H1 (cell line): ENCODE measurements around the gene POLR2F.

Source experiments
- EZH2 ChIP-seq: fragments of 200-600 bp; sonication (generic); IDR thresholded peaks from 2 replicates; pipeline ENCODE4 v1.7.1; 2012; ENCODE audit warnings: low read depth, mild to moderate bottlenecking, moderate library complexity, low read length, inconsistent platforms; ENCODE audit not compliant: severe bottlenecking
- TEAD4 ChIP-seq: IDR thresholded peaks from 2 replicates; pipeline ENCODE4 v1.6.1; 2012; ENCODE audit warnings: low read depth, low read length, inconsistent platforms, mixed read lengths
- TF ChIP-seq, protein P1 (sequence below), 3 experiments: IDR thresholded peaks; 1 replicate in 2 of 3; 2 replicates in 1 of 3; pipeline versions ENCODE4 v1.5.1 to v1.6.1; 2011; ENCODE audit warnings: low read length in 3 of 3, mild to moderate bottlenecking in 3 of 3, inconsistent platforms in 2 of 3, low read depth in 1 of 3, moderate library complexity in 1 of 3; ENCODE audit not compliant: insufficient read depth in 1 of 3; ENCODE audit errors: control extremely low read depth in 1 of 3

DNA sequence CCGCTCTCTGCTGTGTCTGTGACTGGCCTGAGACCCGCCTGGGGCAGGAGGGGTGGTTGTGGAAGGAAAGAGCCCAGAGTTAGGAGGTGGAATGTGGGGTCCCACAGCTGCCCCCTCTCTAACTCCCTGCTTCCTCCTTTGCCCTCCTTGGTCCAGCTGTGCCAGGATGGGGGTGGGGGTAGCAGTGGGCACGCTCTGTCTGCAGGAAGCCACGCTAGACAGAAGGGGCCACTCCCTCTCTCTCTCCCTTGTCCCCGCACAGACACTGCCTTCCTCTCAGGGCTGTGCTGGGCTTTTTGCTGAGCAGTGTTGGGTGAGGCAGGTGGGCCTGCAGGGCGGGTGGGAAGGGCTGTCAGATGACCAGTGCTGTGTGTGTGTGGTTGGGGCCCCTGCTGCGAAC, 32.9 kb downstream of the POLR2F start:
- TF ChIP-seq TEAD4 = no peak
- TF ChIP-seq, protein P1, sequence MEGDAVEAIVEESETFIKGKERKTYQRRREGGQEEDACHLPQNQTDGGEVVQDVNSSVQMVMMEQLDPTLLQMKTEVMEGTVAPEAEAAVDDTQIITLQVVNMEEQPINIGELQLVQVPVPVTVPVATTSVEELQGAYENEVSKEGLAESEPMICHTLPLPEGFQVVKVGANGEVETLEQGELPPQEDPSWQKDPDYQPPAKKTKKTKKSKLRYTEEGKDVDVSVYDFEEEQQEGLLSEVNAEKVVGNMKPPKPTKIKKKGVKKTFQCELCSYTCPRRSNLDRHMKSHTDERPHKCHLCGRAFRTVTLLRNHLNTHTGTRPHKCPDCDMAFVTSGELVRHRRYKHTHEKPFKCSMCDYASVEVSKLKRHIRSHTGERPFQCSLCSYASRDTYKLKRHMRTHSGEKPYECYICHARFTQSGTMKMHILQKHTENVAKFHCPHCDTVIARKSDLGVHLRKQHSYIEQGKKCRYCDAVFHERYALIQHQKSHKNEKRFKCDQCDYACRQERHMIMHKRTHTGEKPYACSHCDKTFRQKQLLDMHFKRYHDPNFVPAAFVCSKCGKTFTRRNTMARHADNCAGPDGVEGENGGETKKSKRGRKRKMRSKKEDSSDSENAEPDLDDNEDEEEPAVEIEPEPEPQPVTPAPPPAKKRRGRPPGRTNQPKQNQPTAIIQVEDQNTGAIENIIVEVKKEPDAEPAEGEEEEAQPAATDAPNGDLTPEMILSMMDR (IDR thresholded peaks at IDR 0.05; ENCODE audit: control extremely low read depth in 1 of 3, insufficient read depth in 1 of 3, low read depth in 1 of 3, low read length in 3 of 3) = no peak
- no peak for TF ChIP-seq EZH2
